Glutamatergic neuron (in vitro differentiated cells): ENCODE data around the gene ELOF1. TPM values are rescaled to one million over a fixed set of nuclear protein-coding genes. Genes with fewer than 3 reads are reported as not detected.

Source experiments
- DNase-seq: peaks from one replicate; pipeline ENCODE4 v3.0.0; 2022
- H3K27ac Mint-ChIP-seq: one replicate; pipeline ENCODE4 v1.8.0; 2020; ENCODE audit warnings: mild to moderate bottlenecking, mixed read lengths, inconsistent platforms; ENCODE audit not compliant: unreplicated experiment
- H3K27me3 Mint-ChIP-seq: one replicate; pipeline ENCODE4 v1.8.0; 2020; ENCODE audit warnings: mild to moderate bottlenecking, moderate library complexity, mixed read lengths, inconsistent platforms; ENCODE audit not compliant: unreplicated experiment
- H3K36me3 Mint-ChIP-seq: one replicate; pipeline ENCODE4 v1.8.0; 2020; ENCODE audit warnings: mild to moderate bottlenecking, mixed read lengths, inconsistent platforms; ENCODE audit not compliant: unreplicated experiment
- H3K4me1 Mint-ChIP-seq: one replicate; pipeline ENCODE4 v1.8.0; 2020; ENCODE audit warnings: mild to moderate bottlenecking, low read depth, mixed read lengths, inconsistent platforms; ENCODE audit not compliant: unreplicated experiment
- H3K4me3 Mint-ChIP-seq: one replicate; pipeline ENCODE4 v1.8.0; 2020; ENCODE audit warnings: mild to moderate bottlenecking, mixed read lengths, inconsistent platforms; ENCODE audit not compliant: unreplicated experiment
- H3K9me3 Mint-ChIP-seq: one replicate; pipeline ENCODE4 v1.8.0; 2020; ENCODE audit warnings: mild to moderate bottlenecking, moderate library complexity, mixed read lengths, inconsistent platforms; ENCODE audit not compliant: unreplicated experiment
- CTCF ChIP-seq: fragments of 200-600 bp; sonication (generic); IDR thresholded peaks from one replicate; pipeline ENCODE4 v1.5.0; 2021; ENCODE audit not compliant: partially characterized antibody, unreplicated experiment
- total RNA-seq: library from RNA; stranded (reverse); fragmentation: NEBNext Ultra II Directional; extraction: Animal tissue kit (Norgen Biotek cat#: 25700); gene quantifications from one replicate; pipeline ENCODE4 v1.2.1, GENCODE V29; 2021; ENCODE audit not compliant: unreplicated experiment

ELOF1 gene
- total RNA-seq, 1 donor from 2014 or later = 50.7 TPM

GRCh38 chr19:11510444-11510843 is 48.6 kb downstream of the ELOF1 start:
- Mint-ChIP-seq H3K4me3 (no peak overlapping the region), H3K27ac (no peak overlapping the region), H3K4me1 (no peaks in the 10 kb centered on the region), H3K36me3 (no peaks in the 10 kb centered on the region), H3K9me3 (peaks cover 7% of the 10 kb centered on the region), H3K27me3 (peaks cover 8% of the 10 kb centered on the region)
- no peak for TF ChIP-seq CTCF
- DNase-seq = no peak

- H3K4me1 Mint-ChIP-seq = peaks cover 5% of the 10 kb centered on the region
- no peak for TF ChIP-seq CTCF
- no peak overlapping the region for H3K27ac Mint-ChIP-seq
- peaks cover 10% of the 10 kb centered on the region for H3K9me3 Mint-ChIP-seq
- peaks cover 11% of the 10 kb centered on the region for H3K27me3 Mint-ChIP-seq
- no peak for DNase-seq
- H3K36me3 Mint-ChIP-seq = no peaks in the 10 kb centered on the region
- H3K4me3 Mint-ChIP-seq = no peak overlapping the region
These were observed 51.5 kb downstream of the ELOF1 start for GRCh38 chr19:11507370-11508078.

GRCh38 chr19:11506967-11507366 is 52.1 kb downstream of the ELOF1 start:
- Mint-ChIP-seq H3K27ac (no peak overlapping the region), H3K36me3 (no peaks in the 10 kb centered on the region), H3K4me1 (peaks cover 5% of the 10 kb centered on the region), H3K4me3 (peak overlapping the region; percentile 57), H3K27me3 (peaks cover 11% of the 10 kb centered on the region), H3K9me3 (peaks cover 10% of the 10 kb centered on the region)
- no peak for DNase-seq
- TF ChIP-seq CTCF = no peak

- DNase-seq = no peak
- no peak for TF ChIP-seq CTCF
- Mint-ChIP-seq H3K27ac (peak overlapping the region; percentile 75), H3K4me3 (peak overlapping the region; percentile 86), H3K27me3 (peaks cover 11% of the 10 kb centered on the region), H3K9me3 (peaks cover 10% of the 10 kb centered on the region), H3K4me1 (peaks cover 5% of the 10 kb centered on the region), H3K36me3 (no peaks in the 10 kb centered on the region)
These were observed 52.9 kb downstream of the ELOF1 start for GRCh38 chr19:11506101-11506555.

GRCh38 chr19:11505504-11506100 is 53.4 kb downstream of the ELOF1 start, which contains the start of gene ZNF653:
TSS of gene ZNF653 (minus strand) at chr19:11505839. CDS start at chr19:11505786, 53 bp downstream.
- peak within 1 kb of the TSS; percentile 88 for H3K4me3 Mint-ChIP-seq
- peak within 1 kb of the TSS; percentile 75 for H3K27ac Mint-ChIP-seq
- no peaks in the 10 kb centered on the region for H3K36me3 Mint-ChIP-seq
- peaks cover 11% of the 10 kb centered on the region for H3K27me3 Mint-ChIP-seq
- TF ChIP-seq CTCF = no peak
- peaks cover 5% of the 10 kb centered on the region for H3K4me1 Mint-ChIP-seq
- H3K9me3 Mint-ChIP-seq = peaks cover 10% of the 10 kb centered on the region
- DNase-seq = peak; percentile 94
